ENCODE measurements around the gene IL31RA.

DNA sequence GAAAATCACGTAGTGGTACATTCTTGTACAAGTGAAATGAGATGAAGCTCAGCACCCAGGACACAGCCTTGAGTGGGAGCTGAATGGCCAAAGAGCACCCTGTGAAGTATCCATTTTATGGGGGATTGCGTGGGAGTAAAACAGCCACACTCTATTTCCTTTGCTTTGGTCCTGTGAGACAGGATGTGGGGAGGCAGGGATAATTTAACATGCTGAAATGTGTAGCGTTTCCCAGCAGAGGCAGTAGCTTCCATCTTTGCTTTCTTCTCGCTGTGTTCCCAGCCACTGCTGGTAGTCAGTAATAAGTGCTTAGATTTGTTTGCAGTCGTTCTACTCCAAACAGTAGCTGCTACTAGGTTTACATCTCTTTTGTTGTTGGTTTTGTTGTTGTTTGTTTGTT lies 4.4 kb downstream of the IL31RA start:
- TF ChIP-seq, protein P1, sequence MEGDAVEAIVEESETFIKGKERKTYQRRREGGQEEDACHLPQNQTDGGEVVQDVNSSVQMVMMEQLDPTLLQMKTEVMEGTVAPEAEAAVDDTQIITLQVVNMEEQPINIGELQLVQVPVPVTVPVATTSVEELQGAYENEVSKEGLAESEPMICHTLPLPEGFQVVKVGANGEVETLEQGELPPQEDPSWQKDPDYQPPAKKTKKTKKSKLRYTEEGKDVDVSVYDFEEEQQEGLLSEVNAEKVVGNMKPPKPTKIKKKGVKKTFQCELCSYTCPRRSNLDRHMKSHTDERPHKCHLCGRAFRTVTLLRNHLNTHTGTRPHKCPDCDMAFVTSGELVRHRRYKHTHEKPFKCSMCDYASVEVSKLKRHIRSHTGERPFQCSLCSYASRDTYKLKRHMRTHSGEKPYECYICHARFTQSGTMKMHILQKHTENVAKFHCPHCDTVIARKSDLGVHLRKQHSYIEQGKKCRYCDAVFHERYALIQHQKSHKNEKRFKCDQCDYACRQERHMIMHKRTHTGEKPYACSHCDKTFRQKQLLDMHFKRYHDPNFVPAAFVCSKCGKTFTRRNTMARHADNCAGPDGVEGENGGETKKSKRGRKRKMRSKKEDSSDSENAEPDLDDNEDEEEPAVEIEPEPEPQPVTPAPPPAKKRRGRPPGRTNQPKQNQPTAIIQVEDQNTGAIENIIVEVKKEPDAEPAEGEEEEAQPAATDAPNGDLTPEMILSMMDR (conservative IDR thresholded peaks at IDR 0.05; ENCODE audit: low read depth, low read length): no peak
- TF ChIP-seq EZH2 (IDR thresholded peaks at IDR 0.05; ENCODE audit: borderline replicate concordance, low read depth, low read length, poor library complexity, severe bottlenecking): no peak
